Measurements from ENCODE around the gene MED19.

DNA sequence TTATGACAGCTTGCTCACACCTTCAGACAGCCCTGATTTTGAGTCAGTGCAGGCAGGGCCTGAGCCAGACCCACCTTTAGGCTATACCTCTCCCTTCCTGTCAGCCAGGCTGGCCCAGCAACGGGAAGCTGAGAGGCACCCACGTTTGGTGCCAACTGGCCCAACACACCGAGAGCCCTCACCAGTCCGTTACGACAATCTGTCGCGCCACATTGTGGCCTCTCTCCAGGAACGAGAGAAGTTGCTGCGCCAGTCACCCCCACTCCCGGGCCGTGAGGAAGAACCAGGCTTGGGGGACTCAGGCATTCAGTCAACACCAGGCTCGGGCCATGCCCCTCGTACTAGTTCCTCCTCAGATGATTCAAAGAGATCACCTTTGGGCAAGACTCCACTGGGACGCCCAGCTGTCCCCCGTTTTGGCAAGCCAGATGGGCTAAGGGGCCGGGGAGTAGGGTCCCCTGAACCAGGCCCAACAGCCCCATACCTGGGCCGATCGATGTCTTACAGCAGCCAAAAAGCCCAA is 13.1 kb downstream of the MED19 start:
- TF ChIP-seq, protein P1, sequence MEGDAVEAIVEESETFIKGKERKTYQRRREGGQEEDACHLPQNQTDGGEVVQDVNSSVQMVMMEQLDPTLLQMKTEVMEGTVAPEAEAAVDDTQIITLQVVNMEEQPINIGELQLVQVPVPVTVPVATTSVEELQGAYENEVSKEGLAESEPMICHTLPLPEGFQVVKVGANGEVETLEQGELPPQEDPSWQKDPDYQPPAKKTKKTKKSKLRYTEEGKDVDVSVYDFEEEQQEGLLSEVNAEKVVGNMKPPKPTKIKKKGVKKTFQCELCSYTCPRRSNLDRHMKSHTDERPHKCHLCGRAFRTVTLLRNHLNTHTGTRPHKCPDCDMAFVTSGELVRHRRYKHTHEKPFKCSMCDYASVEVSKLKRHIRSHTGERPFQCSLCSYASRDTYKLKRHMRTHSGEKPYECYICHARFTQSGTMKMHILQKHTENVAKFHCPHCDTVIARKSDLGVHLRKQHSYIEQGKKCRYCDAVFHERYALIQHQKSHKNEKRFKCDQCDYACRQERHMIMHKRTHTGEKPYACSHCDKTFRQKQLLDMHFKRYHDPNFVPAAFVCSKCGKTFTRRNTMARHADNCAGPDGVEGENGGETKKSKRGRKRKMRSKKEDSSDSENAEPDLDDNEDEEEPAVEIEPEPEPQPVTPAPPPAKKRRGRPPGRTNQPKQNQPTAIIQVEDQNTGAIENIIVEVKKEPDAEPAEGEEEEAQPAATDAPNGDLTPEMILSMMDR (conservative IDR thresholded peaks at IDR 0.05; ENCODE audit: low read length) = no peak
- TF ChIP-seq EZH2phosphoT487 (IDR thresholded peaks at IDR 0.05; ENCODE audit: borderline replicate concordance) = no peak
